ENCODE results near the gene LAMC2. TPM values are rescaled to one million over a fixed set of nuclear protein-coding genes. Genes with fewer than 3 reads are reported as not detected.
"Not testable (repeated sequence)": the region's sequence is repeated elsewhere in the genome, so short reads cannot be mapped to it uniquely, and the experiment has no call there.

LAMC2 gene
- total RNA-seq, 5 donors from 2014 or later (not counting 1 experiment from before 2014, with no cell fraction given) = 0.03 to 0.15 (median 0.09) TPM; not detected in 2

GRCh38 chr1:183143576-183144315, 42.3 kb upstream of the LAMC2 start:
- DNase-seq = no peak
- no peaks in the 10 kb centered on the region for H3K4me1 Mint-ChIP-seq
- H3K36me3 Mint-ChIP-seq = no peaks in the 10 kb centered on the region
- no peak overlapping the region for H3K27ac Mint-ChIP-seq
- no peaks in the 10 kb centered on the region for H3K36me3 ChIP-seq (ENCODE audit: control insufficient read depth in 2 of 2, extremely low read depth in 1 of 2, insufficient read depth in 1 of 2, low read length in 1 of 2)
- WGBS (ENCODE audit: insufficient coverage) = no CpG with 5 or more reads among the region's 7 CpGs
- H3K4me3 Mint-ChIP-seq = no peak overlapping the region
- ChIA-PET POLR2A (no interaction called here), CTCF (no interaction called here)
- H3K4me1 ChIP-seq (ENCODE audit: control insufficient read depth in 1 of 2, extremely low read depth in 1 of 2, insufficient read depth in 2 of 2, low read length in 2 of 2) = no peaks in the 10 kb centered on the region
- no peak for ATAC-seq (replicated peaks in 1 of 4)
- H3K27ac ChIP-seq (ENCODE audit: low read length) = no peak overlapping the region
- H3K4me3 ChIP-seq (ENCODE audit: control insufficient read depth in 1 of 2, extremely low read depth in 1 of 2, low read length in 1 of 2) = no peak overlapping the region
- no peaks in the 10 kb centered on the region for H3K9me3 Mint-ChIP-seq
- H3K27me3 Mint-ChIP-seq = peaks cover 0 to 6% of the 10 kb centered on the region in 2 donors
- H3K27me3 ChIP-seq (replicated peaks in 1 of 2; ENCODE audit: control insufficient read depth in 2 of 2, extremely low read depth in 1 of 2, insufficient read depth in 2 of 2, low read length in 1 of 2) = no peaks in the 10 kb centered on the region
- H3K9me3 ChIP-seq = no peaks in the 10 kb centered on the region

- no peak overlapping the region for H3K4me3 ChIP-seq (ENCODE audit: control insufficient read depth in 1 of 2, extremely low read depth in 1 of 2, low read length in 1 of 2)
- ATAC-seq (replicated peaks in 1 of 4) = no peak
- Mint-ChIP-seq H3K9me3 (no peaks in the 10 kb centered on the region), H3K4me1 (no peaks in the 10 kb centered on the region), H3K27ac (no peak overlapping the region), H3K36me3 (no peaks in the 10 kb centered on the region), H3K4me3 (no peak overlapping the region), H3K27me3 (peaks cover 0 to 4% of the 10 kb centered on the region in 2 donors)
- no peaks in the 10 kb centered on the region for H3K36me3 ChIP-seq (ENCODE audit: control insufficient read depth in 2 of 2, extremely low read depth in 1 of 2, insufficient read depth in 1 of 2, low read length in 1 of 2)
- WGBS (ENCODE audit: insufficient coverage) = no CpG with 5 or more reads among the region's 3 CpGs
- ChIA-PET CTCF (no interaction called here), POLR2A (no interaction called here)
- no peak overlapping the region for H3K27ac ChIP-seq (ENCODE audit: low read length)
- H3K27me3 ChIP-seq (replicated peaks in 1 of 2; ENCODE audit: control insufficient read depth in 2 of 2, extremely low read depth in 1 of 2, insufficient read depth in 2 of 2, low read length in 1 of 2) = no peaks in the 10 kb centered on the region
- H3K9me3 ChIP-seq = no peaks in the 10 kb centered on the region
- no peak for DNase-seq
- no peaks in the 10 kb centered on the region for H3K4me1 ChIP-seq (ENCODE audit: control insufficient read depth in 1 of 2, extremely low read depth in 1 of 2, insufficient read depth in 2 of 2, low read length in 2 of 2)
Observed at GRCh38 chr1:183144752-183145151, 41.3 kb upstream of the LAMC2 start.

- WGBS (ENCODE audit: insufficient coverage) = 85% methylated on average over 2 of the region's 2 CpGs
- H3K4me1 Mint-ChIP-seq = no peaks in the 10 kb centered on the region
- ChIA-PET CTCF (no interaction called here), POLR2A (no interaction called here)
- no peak overlapping the region for H3K4me3 ChIP-seq (ENCODE audit: control insufficient read depth in 1 of 2, extremely low read depth in 1 of 2, low read length in 1 of 2)
- no peak overlapping the region for H3K27ac Mint-ChIP-seq
- no peaks in the 10 kb centered on the region for H3K9me3 ChIP-seq
- H3K27me3 ChIP-seq (replicated peaks in 1 of 2; ENCODE audit: control insufficient read depth in 2 of 2, extremely low read depth in 1 of 2, insufficient read depth in 2 of 2, low read length in 1 of 2) = peaks cover 0 to 5% of the 10 kb centered on the region in 2 experiments
- no peak overlapping the region for H3K27ac ChIP-seq (ENCODE audit: low read length)
- DNase-seq = no peak
- peaks cover 6 to 10% of the 10 kb centered on the region in 2 donors for H3K27me3 Mint-ChIP-seq
- no peaks in the 10 kb centered on the region for H3K4me1 ChIP-seq (ENCODE audit: control insufficient read depth in 1 of 2, extremely low read depth in 1 of 2, insufficient read depth in 2 of 2, low read length in 2 of 2)
- no peaks in the 10 kb centered on the region for H3K9me3 Mint-ChIP-seq
- no peaks in the 10 kb centered on the region for H3K36me3 ChIP-seq (ENCODE audit: control insufficient read depth in 2 of 2, extremely low read depth in 1 of 2, insufficient read depth in 1 of 2, low read length in 1 of 2)
- H3K4me3 Mint-ChIP-seq = no peak overlapping the region
- H3K36me3 Mint-ChIP-seq = no peaks in the 10 kb centered on the region
- ATAC-seq (replicated peaks in 1 of 4) = no peak
Observed at GRCh38 chr1:183147735-183148134, 38.3 kb upstream of the LAMC2 start.

GRCh38 chr1:183148599-183148998, 37.5 kb upstream of the LAMC2 start:
- Histone ChIP-seq H3K36me3 (ENCODE audit: control insufficient read depth in 2 of 2, extremely low read depth in 1 of 2, insufficient read depth in 1 of 2, low read length in 1 of 2) (no peaks in the 10 kb centered on the region), H3K27me3 (replicated peaks in 1 of 2; ENCODE audit: control insufficient read depth in 2 of 2, extremely low read depth in 1 of 2, insufficient read depth in 2 of 2, low read length in 1 of 2) (peaks cover 0 to 8% of the 10 kb centered on the region in 2 experiments), H3K4me3 (ENCODE audit: control insufficient read depth in 1 of 2, extremely low read depth in 1 of 2, low read length in 1 of 2) (no peak overlapping the region), H3K4me1 (ENCODE audit: control insufficient read depth in 1 of 2, extremely low read depth in 1 of 2, insufficient read depth in 2 of 2, low read length in 2 of 2) (no peaks in the 10 kb centered on the region), H3K9me3 (no peaks in the 10 kb centered on the region), H3K27ac (ENCODE audit: low read length) (no peak overlapping the region)
- H3K4me3 Mint-ChIP-seq = no peak overlapping the region
- H3K27ac Mint-ChIP-seq = no peak overlapping the region
- CTCF ChIA-PET = no interaction called here
- H3K4me1 Mint-ChIP-seq = no peaks in the 10 kb centered on the region
- H3K27me3 Mint-ChIP-seq = peaks cover 9 to 15% of the 10 kb centered on the region in 2 donors
- H3K36me3 Mint-ChIP-seq = no peaks in the 10 kb centered on the region
- WGBS (ENCODE audit: insufficient coverage) = 75% methylated on average over 4 of the region's 5 CpGs
- ATAC-seq (replicated peaks in 1 of 4) (no peak), DNase-seq (no peak)
- H3K9me3 Mint-ChIP-seq = no peaks in the 10 kb centered on the region
- POLR2A ChIA-PET = no interaction called here

GRCh38 chr1:183149273-183149672, 36.8 kb upstream of the LAMC2 start:
- Mint-ChIP-seq H3K27ac (no peak overlapping the region), H3K27me3 (peaks cover 12 to 17% of the 10 kb centered on the region in 2 donors), H3K4me3 (no peak overlapping the region), H3K36me3 (no peaks in the 10 kb centered on the region), H3K9me3 (no peaks in the 10 kb centered on the region), H3K4me1 (no peaks in the 10 kb centered on the region)
- Histone ChIP-seq H3K9me3 (no peaks in the 10 kb centered on the region), H3K36me3 (ENCODE audit: control insufficient read depth in 2 of 2, extremely low read depth in 1 of 2, insufficient read depth in 1 of 2, low read length in 1 of 2) (no peaks in the 10 kb centered on the region), H3K27ac (ENCODE audit: low read length) (no peak overlapping the region), H3K4me3 (ENCODE audit: control insufficient read depth in 1 of 2, extremely low read depth in 1 of 2, low read length in 1 of 2) (no peak overlapping the region), H3K27me3 (replicated peaks in 1 of 2; ENCODE audit: control insufficient read depth in 2 of 2, extremely low read depth in 1 of 2, insufficient read depth in 2 of 2, low read length in 1 of 2) (peaks cover 0 to 8% of the 10 kb centered on the region in 2 experiments), H3K4me1 (ENCODE audit: control insufficient read depth in 1 of 2, extremely low read depth in 1 of 2, insufficient read depth in 2 of 2, low read length in 2 of 2) (no peaks in the 10 kb centered on the region)
- ChIA-PET POLR2A (no interaction called here), CTCF (no interaction called here)
- no peak for ATAC-seq (replicated peaks in 1 of 4)
- DNase-seq = no peak
- 70% methylated on average over 1 of the region's 1 CpG for WGBS (ENCODE audit: insufficient coverage)

GRCh38 chr1:183150032-183150431, 36.0 kb upstream of the LAMC2 start:
- H3K4me3 Mint-ChIP-seq; H3K4me1 Mint-ChIP-seq; H3K4me3 ChIP-seq (ENCODE audit: control insufficient read depth in 1 of 2, extremely low read depth in 1 of 2, low read length in 1 of 2); H3K27ac ChIP-seq (ENCODE audit: low read length); ATAC-seq (replicated peaks in 1 of 4); CTCF ChIA-PET; H3K27me3 ChIP-seq (replicated peaks in 1 of 2; ENCODE audit: control insufficient read depth in 2 of 2, extremely low read depth in 1 of 2, insufficient read depth in 2 of 2, low read length in 1 of 2); POLR2A ChIA-PET; H3K4me1 ChIP-seq (ENCODE audit: control insufficient read depth in 1 of 2, extremely low read depth in 1 of 2, insufficient read depth in 2 of 2, low read length in 2 of 2); H3K36me3 Mint-ChIP-seq; H3K36me3 ChIP-seq (ENCODE audit: control insufficient read depth in 2 of 2, extremely low read depth in 1 of 2, insufficient read depth in 1 of 2, low read length in 1 of 2); H3K9me3 ChIP-seq; DNase-seq; H3K9me3 Mint-ChIP-seq; H3K27ac Mint-ChIP-seq: not testable (repeated sequence)
- WGBS (ENCODE audit: insufficient coverage) = no CpG with 5 or more reads among the region's 1 CpG
- peaks cover 12 to 14% of the 10 kb centered on the region in 2 donors for H3K27me3 Mint-ChIP-seq

GRCh38 chr1:183150445-183150844, 35.6 kb upstream of the LAMC2 start:
- no peak overlapping the region for H3K4me3 ChIP-seq (ENCODE audit: control insufficient read depth in 1 of 2, extremely low read depth in 1 of 2, low read length in 1 of 2)
- ChIA-PET CTCF (no interaction called here), POLR2A (no interaction called here)
- Mint-ChIP-seq H3K9me3 (no peaks in the 10 kb centered on the region), H3K36me3 (no peaks in the 10 kb centered on the region), H3K27ac (no peak overlapping the region), H3K4me3 (no peak overlapping the region), H3K27me3 (peaks cover 12 to 14% of the 10 kb centered on the region in 2 donors), H3K4me1 (no peaks in the 10 kb centered on the region)
- H3K27me3 ChIP-seq (replicated peaks in 1 of 2; ENCODE audit: control insufficient read depth in 2 of 2, extremely low read depth in 1 of 2, insufficient read depth in 2 of 2, low read length in 1 of 2) = peaks cover 0 to 8% of the 10 kb centered on the region in 2 experiments
- H3K36me3 ChIP-seq (ENCODE audit: control insufficient read depth in 2 of 2, extremely low read depth in 1 of 2, insufficient read depth in 1 of 2, low read length in 1 of 2) = no peaks in the 10 kb centered on the region
- H3K9me3 ChIP-seq = no peaks in the 10 kb centered on the region
- DNase-seq (no peak), ATAC-seq (replicated peaks in 1 of 4) (no peak)
- H3K27ac ChIP-seq (ENCODE audit: low read length) = no peak overlapping the region
- no peaks in the 10 kb centered on the region for H3K4me1 ChIP-seq (ENCODE audit: control insufficient read depth in 1 of 2, extremely low read depth in 1 of 2, insufficient read depth in 2 of 2, low read length in 2 of 2)

All from T-cell (primary cell).